ENCODE data around the gene YES1.

GRCh38 chr18:730692-731091, 81.3 kb downstream of the YES1 start:
- TF ChIP-seq CTCF (IDR thresholded peaks at IDR 0.05 in 2 of 3, conservative IDR thresholded peaks at IDR 0.05 in 1 of 3; ENCODE audit: borderline replicate concordance in 1 of 3, insufficient read depth in 1 of 3, low read depth in 2 of 3, low read length in 2 of 3) (no peak), SRF (IDR thresholded peaks at IDR 0.05; ENCODE audit: low read depth) (no peak), CEBPB (IDR thresholded peaks at IDR 0.05; ENCODE audit: low read depth) (no peak), YY1 (IDR thresholded peaks at IDR 0.05; ENCODE audit: extremely low read depth, insufficient replicate concordance, low read depth, low read length) (no peak), EGR1 (IDR thresholded peaks at IDR 0.05; ENCODE audit: low read depth) (no peak), REST (IDR thresholded peaks at IDR 0.05; ENCODE audit: low read depth) (no peak), POLR2A (IDR thresholded peaks at IDR 0.05; ENCODE audit: borderline replicate concordance, extremely low read depth, insufficient read depth, insufficient read length) (no peak), EZH2phosphoT487 (IDR thresholded peaks at IDR 0.05; ENCODE audit: borderline replicate concordance) (no peak), ZNF274 (IDR thresholded peaks at IDR 0.05; ENCODE audit: low read depth, low read length) (no peak), MAX (IDR thresholded peaks at IDR 0.05) (no peak), CBX3 (IDR thresholded peaks at IDR 0.05; ENCODE audit: low read depth) (no peak), JUND (IDR thresholded peaks at IDR 0.05) (no peak), POLR2AphosphoS5 (IDR thresholded peaks at IDR 0.05; ENCODE audit: low read depth, low read length) (no peak)
